Erythroblast (primary cell): ENCODE measurements around the gene RBMS1.

Experiments used
- DNase-seq, 2 experiments: peaks; one replicate each; lab custom pipeline; 2025; lab: John Stamatoyannopoulos, UW
- GATA1 ChIP-seq: IDR thresholded peaks from 2 replicates; pipeline ENCODE4 v1.6.1; 2011; ENCODE audit warnings: low read depth, mild to moderate bottlenecking, control low read depth, low read length, moderate library complexity
- POLR2A ChIP-seq: IDR thresholded peaks from 2 replicates; pipeline ENCODE4 v1.6.1; 2011; ENCODE audit warnings: mild to moderate bottlenecking, low read length

RBMS1 gene

GRCh38 chr2:160343404-160343803 lies 150.2 kb downstream of the RBMS1 start:
- DNase-seq, result no peak
- TF ChIP-seq GATA1 (no peak), POLR2A (no peak)

- DNase-seq, result no peak
- TF ChIP-seq GATA1 (no peak), POLR2A (no peak)
Observed at GRCh38 chr2:160339726-160340125, 153.9 kb downstream of the RBMS1 start.

- no peak for DNase-seq
- TF ChIP-seq POLR2A, result no peak
- TF ChIP-seq GATA1, result no peak
Observed at GRCh38 chr2:160338901-160339685, 154.5 kb downstream of the RBMS1 start.

GRCh38 chr2:160337728-160338127 lies 155.9 kb downstream of the RBMS1 start:
- TF ChIP-seq GATA1, result no peak
- TF ChIP-seq POLR2A, result no peak
- no peak for DNase-seq

DNA sequence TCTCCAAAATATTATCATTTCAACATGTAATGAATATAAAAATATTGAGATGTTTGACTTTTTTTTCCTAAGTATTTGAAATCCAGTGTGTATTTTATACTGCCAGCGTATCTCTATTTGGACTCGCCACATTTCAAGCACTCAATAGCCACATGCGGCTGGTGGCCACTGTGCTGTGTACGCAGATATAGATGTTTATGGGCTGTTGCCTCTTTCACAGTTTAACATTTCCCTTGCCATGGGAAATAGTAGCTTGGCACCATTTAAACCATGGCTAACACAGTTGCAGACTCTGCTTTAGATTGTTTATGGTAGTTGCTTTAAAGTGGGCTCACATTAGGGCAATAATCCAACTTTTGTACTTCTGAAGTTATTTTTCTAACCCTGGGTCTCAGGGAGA lies 157.0 kb downstream of the RBMS1 start:
- DNase-seq, result no peak
- no peak for TF ChIP-seq GATA1
- no peak for TF ChIP-seq POLR2A

- DNase-seq, result peak in 1 of 2 experiments; percentile 3
- TF ChIP-seq GATA1 (no peak), POLR2A (no peak)
Observed at GRCh38 chr2:160336105-160336504, 157.5 kb downstream of the RBMS1 start.

GRCh38 chr2:160335441-160335840 lies 158.2 kb downstream of the RBMS1 start:
- no peak for DNase-seq
- TF ChIP-seq GATA1, result no peak
- TF ChIP-seq POLR2A, result no peak

DNA sequence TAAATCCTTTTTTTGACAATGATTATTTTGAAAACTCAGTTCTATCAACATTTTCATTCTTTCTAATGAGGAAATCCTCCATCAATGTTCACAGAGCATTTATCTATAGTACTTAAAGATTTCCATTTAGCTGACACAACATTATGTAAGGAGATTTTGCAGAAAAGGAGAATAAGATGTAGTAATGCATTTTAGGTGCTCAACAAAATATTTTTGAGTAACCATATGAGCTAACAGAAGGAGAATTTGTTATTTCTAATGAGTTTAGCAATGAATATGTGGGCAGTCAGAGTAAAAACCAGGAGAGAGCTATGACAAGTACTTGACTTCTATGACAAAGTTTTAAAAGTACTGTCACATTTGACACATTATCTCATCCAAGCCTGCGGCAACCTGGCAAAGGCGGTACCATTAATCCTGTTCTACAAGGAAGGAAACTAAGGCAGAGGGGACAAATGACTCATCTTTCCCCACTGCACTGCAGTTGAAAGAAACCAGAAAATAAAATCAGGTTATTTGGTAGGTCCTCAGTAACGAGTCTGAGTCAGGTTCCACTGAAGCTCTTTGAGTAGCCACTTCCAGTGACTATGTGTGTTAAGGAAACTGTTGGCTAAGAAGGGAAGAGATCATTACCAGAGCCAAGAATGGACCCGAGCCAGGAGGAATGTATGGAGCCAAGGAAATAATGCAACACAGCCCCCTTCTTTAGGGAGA lies 159.4 kb downstream of the RBMS1 start:
- TF ChIP-seq POLR2A, result no peak
- DNase-seq, result no peak

DNA sequence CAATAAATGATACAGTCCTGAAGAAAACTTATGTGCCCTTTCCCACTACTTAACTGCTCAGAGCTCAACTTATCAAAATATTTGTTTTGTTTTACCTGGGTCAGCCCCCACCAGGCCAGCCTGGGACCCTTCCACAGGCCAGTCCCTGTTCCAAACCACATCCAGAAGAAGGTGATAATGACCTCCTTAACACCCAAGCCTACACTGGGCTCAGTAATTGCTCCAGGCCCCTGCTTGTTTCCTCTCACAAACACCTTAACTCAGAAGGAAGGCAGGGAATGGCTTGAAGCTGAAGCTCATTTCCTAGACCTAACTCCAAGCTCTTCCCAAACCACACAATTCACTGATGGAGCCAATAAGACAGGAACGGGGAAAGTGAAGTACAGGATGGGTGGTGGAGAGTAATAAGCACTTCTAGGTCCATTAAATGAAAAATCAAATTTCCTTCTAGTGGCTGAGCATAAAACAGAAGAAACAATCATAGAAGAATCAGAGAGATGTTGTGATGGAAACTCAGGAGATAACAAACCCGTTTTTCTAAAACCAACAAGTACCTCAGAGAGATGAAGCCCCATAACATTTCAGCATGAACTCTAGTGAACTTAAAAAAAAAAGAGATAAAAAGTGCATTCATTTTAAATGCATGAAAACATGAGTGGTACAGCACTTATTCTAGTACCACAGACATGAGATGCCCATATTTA lies 160.1 kb downstream of the RBMS1 start:
- DNase-seq, result no peak
- no peak for TF ChIP-seq POLR2A
- TF ChIP-seq GATA1, result no peak

GRCh38 chr2:160332318-160332717 lies 161.3 kb downstream of the RBMS1 start:
- TF ChIP-seq POLR2A (no peak), GATA1 (no peak)
- DNase-seq, result peak in 1 of 2 experiments; percentile 7

- no peak for TF ChIP-seq POLR2A
- no peak for TF ChIP-seq GATA1
- DNase-seq, result no peak
Observed at GRCh38 chr2:160331258-160332025, 162.2 kb downstream of the RBMS1 start.

GRCh38 chr2:160328811-160329527 lies 164.6 kb downstream of the RBMS1 start:
- DNase-seq, result no peak
- TF ChIP-seq POLR2A (no peak), GATA1 (no peak)

GRCh38 chr2:160326786-160327185 lies 166.8 kb downstream of the RBMS1 start:
- no peak for DNase-seq
- TF ChIP-seq GATA1, result no peak
- no peak for TF ChIP-seq POLR2A

GRCh38 chr2:160325418-160325817 lies 168.2 kb downstream of the RBMS1 start:
- DNase-seq, result no peak
- TF ChIP-seq POLR2A (no peak), GATA1 (no peak)
